NK-92 (cell line): ENCODE results near the gene SERPINA3.

Experiments used
- DNase-seq: peaks from one replicate; lab custom pipeline; 2025; ENCODE audit not compliant: unreplicated experiment; lab: John Stamatoyannopoulos, UW

SERPINA3 gene

GRCh38 chr14:94650806-94651805, 38.9 kb downstream of the SERPINA3 start:
- no peak for DNase-seq

DNA sequence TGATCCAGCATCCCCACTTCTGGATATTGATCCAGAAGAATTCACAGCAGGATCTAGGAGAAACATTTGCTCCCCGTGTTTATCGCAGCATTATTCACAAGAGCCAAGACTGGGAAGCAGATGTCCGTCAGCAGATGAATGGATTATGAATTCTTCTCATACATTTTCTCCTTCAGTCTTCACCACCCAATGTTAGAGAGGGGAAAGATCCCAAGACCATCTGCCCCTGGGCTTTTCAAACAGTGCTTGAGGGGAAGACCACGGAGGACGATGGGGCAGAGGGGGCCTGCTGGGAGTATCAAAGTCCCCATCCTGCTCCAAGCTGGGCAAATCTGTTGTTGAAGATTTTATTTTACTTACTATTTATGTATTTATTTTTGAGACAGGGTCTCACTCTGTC, 41.1 kb downstream of the SERPINA3 start:
- DNase-seq: no peak

DNA sequence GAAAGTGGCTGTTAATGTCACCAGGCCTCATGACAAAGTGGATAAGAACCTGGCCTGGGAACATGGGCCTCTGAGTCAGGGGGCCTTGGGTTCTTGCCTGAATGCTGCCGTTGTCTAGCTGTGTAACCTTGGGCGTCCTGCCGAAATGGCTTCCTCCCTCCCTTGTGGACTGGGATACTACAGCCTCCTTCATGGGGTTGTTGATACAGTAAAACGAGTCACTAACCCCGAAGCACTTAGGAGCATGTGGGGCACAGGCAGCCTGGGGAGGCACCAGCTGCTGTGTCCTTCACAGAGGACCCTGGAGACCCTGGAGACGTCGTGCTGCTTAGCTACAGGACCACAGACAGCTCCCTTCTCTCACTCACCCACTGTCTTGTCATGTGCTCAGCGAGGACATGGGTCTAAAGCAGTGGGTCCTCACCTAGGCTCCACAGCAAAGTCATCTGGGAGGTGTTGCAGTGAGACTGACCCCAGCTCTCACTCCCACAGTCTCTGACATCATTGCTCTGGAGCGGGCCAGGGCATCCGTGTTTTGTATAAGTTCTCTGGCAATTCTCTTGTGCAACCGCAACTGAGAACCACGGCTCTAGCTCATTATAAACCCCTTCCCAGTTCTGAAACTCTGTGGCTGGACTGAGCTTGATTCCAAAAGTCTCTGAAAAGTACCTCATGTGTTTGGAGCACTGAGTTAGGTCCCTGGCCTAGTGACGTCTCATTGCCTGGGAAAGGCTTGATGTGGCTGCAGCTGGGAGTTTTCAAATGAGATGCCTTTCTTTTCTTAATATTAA, 42.1 kb downstream of the SERPINA3 start:
- no peak for DNase-seq

- no peak for DNase-seq
These were observed 43.0 kb downstream of the SERPINA3 start for GRCh38 chr14:94655169-94655710.

- no peak for DNase-seq
These were observed 43.9 kb downstream of the SERPINA3 start for GRCh38 chr14:94656043-94656442.

DNA sequence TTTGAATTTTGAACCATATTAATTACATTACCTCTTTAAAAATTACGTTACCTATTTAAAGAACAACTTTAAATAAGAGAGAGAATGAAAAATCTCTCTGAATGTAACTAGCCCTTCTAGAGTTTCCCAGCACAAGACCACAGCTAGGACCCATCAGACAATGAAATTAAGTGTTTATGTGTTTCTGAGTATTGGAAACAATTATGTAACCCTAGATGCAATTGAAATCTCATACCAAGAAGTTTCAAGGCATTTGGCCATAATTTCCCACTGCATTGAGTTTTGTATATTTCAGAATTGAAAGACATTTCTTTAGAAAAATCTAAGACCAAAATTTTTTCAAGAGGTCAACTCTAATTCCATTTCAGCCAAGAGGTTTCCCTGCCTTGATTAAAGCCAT, 47.1 kb downstream of the SERPINA3 start:
- no peak for DNase-seq

DNA sequence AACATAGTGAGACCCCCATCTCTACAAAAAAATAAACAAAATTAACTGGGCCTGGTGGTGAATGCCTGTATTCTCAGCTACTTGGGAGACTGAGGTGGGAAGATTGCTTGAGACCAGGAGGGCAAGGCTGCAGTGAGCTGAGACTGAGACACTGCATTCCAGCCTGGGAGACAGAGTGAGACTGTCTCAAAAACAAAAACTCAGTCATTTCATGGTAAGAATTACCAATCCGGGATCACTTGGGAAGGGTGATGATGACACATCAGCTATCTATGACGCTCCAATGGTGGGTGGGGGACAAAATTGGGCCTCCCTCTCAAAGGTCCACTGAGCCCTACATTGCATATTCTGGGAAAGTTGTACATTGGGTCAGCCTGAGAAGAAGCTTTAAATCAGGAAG, 47.7 kb downstream of the SERPINA3 start:
- no peak for DNase-seq

DNA sequence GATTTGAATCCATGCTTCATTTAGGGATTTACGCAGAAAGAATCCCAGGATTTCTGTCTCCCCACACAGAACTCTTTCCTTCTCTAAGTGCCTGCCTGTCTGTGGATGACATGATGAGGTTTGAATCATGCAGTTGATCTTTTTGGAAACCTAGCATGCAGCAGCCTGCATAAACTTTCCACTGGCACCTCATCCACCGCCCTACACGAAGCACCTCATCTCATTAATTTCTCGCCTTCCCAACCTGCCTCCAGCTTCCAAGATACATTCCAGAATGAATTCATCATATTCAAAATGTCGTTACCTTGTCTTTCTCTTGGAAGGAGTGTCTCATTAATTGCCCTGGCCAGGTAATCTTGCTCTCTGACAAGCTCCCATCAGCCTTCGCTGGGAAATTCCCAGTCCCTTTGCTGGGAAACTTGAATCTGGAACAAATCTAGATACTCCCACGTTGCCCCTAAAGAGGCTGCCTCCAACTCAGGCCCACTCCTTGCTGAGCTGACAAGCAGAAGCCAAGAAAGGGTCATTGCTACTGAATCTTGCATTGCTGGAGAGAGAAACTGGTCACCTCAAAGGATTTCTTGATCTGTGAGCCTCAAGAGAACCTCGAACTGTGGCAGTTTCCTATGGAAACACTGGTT, 48.2 kb downstream of the SERPINA3 start:
- no peak for DNase-seq

GRCh38 chr14:94663538-94663937, 51.3 kb downstream of the SERPINA3 start:
- no peak for DNase-seq

GRCh38 chr14:94663965-94664704, 51.9 kb downstream of the SERPINA3 start:
- DNase-seq: no peak

DNA sequence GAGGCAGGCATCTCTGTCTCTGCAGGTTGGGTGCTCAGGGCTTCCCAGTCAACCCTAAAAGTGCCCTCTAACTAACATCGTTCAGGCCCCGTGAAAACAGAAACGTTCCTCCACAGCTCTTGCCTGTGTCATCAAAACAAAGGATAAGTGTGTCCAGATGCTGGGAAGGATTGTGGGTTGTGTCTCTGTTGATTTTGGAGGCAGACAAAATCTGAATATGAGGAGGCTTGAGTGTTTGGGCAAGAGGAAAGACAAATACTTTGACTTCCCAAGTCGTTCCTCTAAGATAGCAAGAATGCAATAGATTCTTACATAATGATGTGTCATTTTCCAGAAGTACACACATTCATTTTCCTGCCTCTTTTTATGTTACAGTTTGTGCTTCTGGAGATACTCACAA, 52.9 kb downstream of the SERPINA3 start:
- no peak for DNase-seq

DNA sequence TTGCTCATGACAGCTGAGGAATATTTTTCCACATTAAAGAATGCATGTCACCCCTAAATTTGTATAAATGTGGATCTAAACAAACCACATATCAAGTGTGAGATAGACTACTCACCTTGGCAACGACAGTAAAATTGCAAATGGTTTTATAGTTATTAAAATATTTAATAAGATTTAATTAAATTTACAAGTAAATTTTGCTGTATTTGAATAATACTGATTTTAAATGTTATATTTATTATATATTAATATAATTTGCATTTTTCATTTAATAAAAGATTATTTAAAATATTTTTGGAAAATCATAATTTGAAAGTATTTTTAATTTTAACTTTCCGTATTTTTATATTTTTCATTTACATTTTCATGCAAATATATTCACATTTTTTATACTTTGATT, 53.4 kb downstream of the SERPINA3 start:
- DNase-seq: no peak

DNA sequence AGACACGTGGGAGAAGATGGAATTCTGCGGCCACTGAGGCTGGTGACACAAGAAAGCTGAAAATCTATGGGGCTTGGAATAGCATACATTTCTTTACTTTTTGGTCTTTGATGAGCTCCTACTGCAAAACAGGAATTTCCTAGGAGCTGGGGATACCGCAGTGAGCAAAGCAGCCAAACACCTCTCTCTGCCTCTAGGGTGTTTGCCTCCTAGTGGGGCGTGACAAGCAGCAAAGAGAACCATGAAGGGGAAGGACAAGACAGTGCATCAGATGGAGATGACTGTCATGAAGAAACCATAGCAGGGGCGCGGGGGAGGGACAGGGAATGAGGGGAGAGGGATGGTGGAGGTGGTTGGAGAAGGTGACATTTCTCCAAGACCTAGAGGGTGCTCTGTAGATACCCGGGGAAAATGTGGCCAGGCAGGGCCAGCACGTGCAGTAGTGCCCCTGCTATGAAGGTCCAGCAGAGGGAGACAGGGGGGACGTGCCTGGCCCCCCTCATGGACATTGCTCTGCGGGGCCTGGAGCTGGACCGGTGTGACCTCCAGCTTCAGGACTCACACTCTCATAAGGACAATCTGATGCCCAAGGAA, 58.6 kb downstream of the SERPINA3 start:
- no peak for DNase-seq

GRCh38 chr14:94671870-94672444, 59.8 kb downstream of the SERPINA3 start:
- DNase-seq: no peak

DNA sequence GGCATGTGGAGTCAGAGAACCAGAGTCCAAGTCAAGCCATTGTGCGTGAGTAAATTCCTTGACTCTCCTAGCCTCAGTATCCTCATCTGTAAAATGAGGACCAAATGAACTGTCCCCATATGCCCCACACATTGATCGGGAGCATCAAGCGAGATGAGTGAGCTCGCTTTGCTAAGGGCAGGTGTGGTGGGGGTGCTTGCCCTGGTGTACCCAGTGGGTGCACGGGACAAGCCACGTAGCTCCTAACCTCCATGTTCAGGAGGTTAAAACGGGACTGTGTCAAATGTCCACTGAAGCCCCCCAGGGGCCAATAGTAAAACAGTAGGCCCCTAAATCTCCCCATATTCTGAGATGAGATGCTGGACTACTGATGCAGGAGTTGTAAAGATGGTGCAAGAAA, 60.9 kb downstream of the SERPINA3 start:
- DNase-seq: no peak
